Astrocyte (in vitro differentiated cells and primary cell): Measurements from ENCODE around the gene FBN1. TPM values are rescaled to one million over a fixed set of nuclear protein-coding genes. Genes with fewer than 3 reads are reported as not detected.

ENCODE experiments used
- DNase-seq: peaks from one replicate; pipeline ENCODE4 v3.0.0-alpha.2; 2010; ENCODE audit warnings: low read depth
- FAIRE-seq: peaks from 2 replicates; lab custom pipeline; 2011; peaks lifted over from hg19 to GRCh38; lab: Jason Lieb, UNC
- H2AFZ ChIP-seq: 2 replicates; pipeline ENCODE4 v1.6.0; 2012; ENCODE audit warnings: low read depth, low read length, inconsistent platforms
- H3K27ac ChIP-seq: 2 replicates; pipeline ENCODE4 v1.5.1; 2011; ENCODE audit warnings: low read depth, low read length, inconsistent platforms
- H3K27me3 ChIP-seq: 2 replicates; pipeline ENCODE4 v1.6.0; 2011; ENCODE audit warnings: low read length, inconsistent platforms; ENCODE audit not compliant: insufficient read depth
- H3K36me3 ChIP-seq: 2 replicates; pipeline ENCODE4 v1.5.1; 2011; ENCODE audit warnings: low read length, inconsistent platforms; ENCODE audit not compliant: insufficient read depth
- H3K4me1 ChIP-seq: 2 replicates; pipeline ENCODE4 v1.5.1; 2011; ENCODE audit warnings: low read length, inconsistent platforms; ENCODE audit not compliant: insufficient read depth
- H3K4me2 ChIP-seq: 2 replicates; pipeline ENCODE4 v1.6.0; 2012; ENCODE audit warnings: low read length, inconsistent platforms
- H3K4me3 ChIP-seq: 2 replicates; pipeline ENCODE4 v1.5.1; 2011; ENCODE audit warnings: low read depth, mild to moderate bottlenecking, low read length, inconsistent platforms; ENCODE audit not compliant: insufficient read depth
- H3K79me2 ChIP-seq: 2 replicates; pipeline ENCODE4 v1.6.0; 2012; ENCODE audit warnings: mild to moderate bottlenecking, low read length, inconsistent platforms; ENCODE audit not compliant: insufficient read depth
- H3K9ac ChIP-seq: 2 replicates; pipeline ENCODE4 v1.6.0; 2012; ENCODE audit warnings: mild to moderate bottlenecking, low read length, inconsistent platforms
- H3K9me3 ChIP-seq: 2 replicates; pipeline ENCODE4 v1.5.1; 2012; ENCODE audit warnings: low read depth, mild to moderate bottlenecking, low read length, inconsistent platforms; ENCODE audit not compliant: insufficient read depth
- H4K20me1 ChIP-seq: 2 replicates; pipeline ENCODE4 v1.6.0; 2012; ENCODE audit warnings: low read length, inconsistent platforms; ENCODE audit not compliant: insufficient read depth
- H3K27ac Mint-ChIP-seq: one replicate; pipeline ENCODE4 v1.8.0; 2021; ENCODE audit warnings: mild to moderate bottlenecking, mixed read lengths; ENCODE audit not compliant: unreplicated experiment
- H3K27me3 Mint-ChIP-seq: one replicate; pipeline ENCODE4 v1.8.0; 2021; ENCODE audit warnings: low read depth, mixed read lengths; ENCODE audit not compliant: unreplicated experiment
- H3K36me3 Mint-ChIP-seq: one replicate; pipeline ENCODE4 v1.8.0; 2021; ENCODE audit warnings: low read depth, mixed read lengths; ENCODE audit not compliant: unreplicated experiment
- H3K4me1 Mint-ChIP-seq: one replicate; pipeline ENCODE4 v1.8.0; 2021; ENCODE audit warnings: low read depth, mixed read lengths; ENCODE audit not compliant: unreplicated experiment
- H3K4me3 Mint-ChIP-seq: one replicate; pipeline ENCODE4 v1.8.0; 2021; ENCODE audit warnings: mild to moderate bottlenecking, moderate library complexity, mixed read lengths; ENCODE audit not compliant: unreplicated experiment
- H3K9me3 Mint-ChIP-seq: one replicate; pipeline ENCODE4 v1.8.0; 2021; ENCODE audit warnings: mild to moderate bottlenecking, mixed read lengths; ENCODE audit not compliant: unreplicated experiment
- CTCF ChIP-seq: IDR thresholded peaks from 2 replicates; pipeline ENCODE4 v1.5.1; 2011; ENCODE audit warnings: low read depth, mild to moderate bottlenecking, inconsistent platforms, low read length, moderate library complexity; ENCODE audit not compliant: insufficient read depth
- EZH2 ChIP-seq: IDR thresholded peaks from 2 replicates; pipeline ENCODE4 v1.6.1; 2012; ENCODE audit warnings: mild to moderate bottlenecking, low read length, inconsistent platforms; ENCODE audit not compliant: insufficient read depth
- total RNA-seq: library from RNA; stranded (reverse); gene quantifications from 2 replicates; pipeline ENCODE4 v1.2.1, GENCODE V29; 2021

Gene FBN1
- total RNA-seq, 1 donor from 2014 or later = 210 TPM

GRCh38 chr15:48532946-48533345 is 112.6 kb downstream of the FBN1 start:
- no peak overlapping the region for H3K27ac Mint-ChIP-seq

GRCh38 chr15:48530528-48530927 is 115.0 kb downstream of the FBN1 start:
- no peak overlapping the region for H3K9ac ChIP-seq
- peaks cover 76% of the 10 kb centered on the region for H3K36me3 ChIP-seq
- H2AFZ ChIP-seq = no peak overlapping the region
- peaks cover 37% of the 10 kb centered on the region for H4K20me1 ChIP-seq
- peaks cover 43% of the 10 kb centered on the region for H3K36me3 Mint-ChIP-seq
- DNase-seq = no peak
- H3K4me2 ChIP-seq = no peak overlapping the region
- no peaks in the 10 kb centered on the region for H3K4me1 ChIP-seq
- no peak for FAIRE-seq
- no peak overlapping the region for H3K27ac Mint-ChIP-seq
- no peaks in the 10 kb centered on the region for H3K4me1 Mint-ChIP-seq
- H3K27me3 ChIP-seq = no peaks in the 10 kb centered on the region
- H3K9me3 ChIP-seq = no peaks in the 10 kb centered on the region
- H3K9me3 Mint-ChIP-seq = no peaks in the 10 kb centered on the region
- H3K79me2 ChIP-seq = peaks cover 34% of the 10 kb centered on the region
- no peak overlapping the region for H3K4me3 Mint-ChIP-seq
- H3K27ac ChIP-seq = no peak overlapping the region
- TF ChIP-seq EZH2 = no peak
- TF ChIP-seq CTCF = no peak
- H3K27me3 Mint-ChIP-seq = no peaks in the 10 kb centered on the region
- H3K4me3 ChIP-seq = no peak overlapping the region

More at GRCh38 chr15:48532946-48533345, 112.6 kb downstream of the FBN1 start:
- no peak overlapping the region for H3K4me2 ChIP-seq
- H2AFZ ChIP-seq = no peak overlapping the region
- no peaks in the 10 kb centered on the region for H3K9me3 ChIP-seq
- DNase-seq = no peak
- FAIRE-seq = no peak
- TF ChIP-seq EZH2 (no peak), CTCF (no peak)
- H3K27me3 ChIP-seq = no peaks in the 10 kb centered on the region
- Mint-ChIP-seq H3K27me3 (no peaks in the 10 kb centered on the region), H3K36me3 (peaks cover 37% of the 10 kb centered on the region), H3K9me3 (no peaks in the 10 kb centered on the region), H3K4me1 (peaks cover 6% of the 10 kb centered on the region), H3K4me3 (no peak overlapping the region)
- H4K20me1 ChIP-seq = peaks cover 24% of the 10 kb centered on the region
- H3K79me2 ChIP-seq = peaks cover 43% of the 10 kb centered on the region
- H3K4me3 ChIP-seq = no peak overlapping the region
- H3K4me1 ChIP-seq = no peaks in the 10 kb centered on the region
- peaks cover 76% of the 10 kb centered on the region for H3K36me3 ChIP-seq
- no peak overlapping the region for H3K9ac ChIP-seq
- no peak overlapping the region for H3K27ac ChIP-seq

DNA sequence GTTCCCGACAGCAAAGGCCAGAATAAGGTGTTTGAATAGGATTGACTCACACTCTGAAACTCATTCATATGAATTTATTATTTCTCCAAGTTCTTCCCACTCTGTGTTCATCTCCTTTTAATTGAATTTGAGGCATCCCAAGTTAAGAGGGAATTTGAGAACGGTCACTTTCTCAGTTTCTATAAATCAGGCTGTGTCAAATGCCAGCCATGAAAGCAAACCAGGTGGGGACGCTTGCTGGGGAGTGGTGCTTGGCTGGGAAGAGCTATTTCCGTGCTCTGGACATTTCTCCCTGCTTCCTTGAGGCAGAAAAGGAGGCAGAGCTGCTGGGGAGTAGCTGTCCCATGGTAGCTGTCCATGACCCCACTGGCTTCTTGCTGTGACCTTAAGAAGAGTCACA is 116.6 kb downstream of the FBN1 start:
- Histone ChIP-seq H4K20me1 (peaks cover 28% of the 10 kb centered on the region), H3K36me3 (peaks cover 77% of the 10 kb centered on the region), H3K9me3 (no peaks in the 10 kb centered on the region), H3K4me3 (no peak overlapping the region), H3K4me1 (no peaks in the 10 kb centered on the region), H3K4me2 (no peak overlapping the region), H3K27me3 (no peaks in the 10 kb centered on the region), H2AFZ (no peak overlapping the region), H3K27ac (no peak overlapping the region), H3K9ac (no peak overlapping the region), H3K79me2 (peaks cover 27% of the 10 kb centered on the region)
- no peak overlapping the region for H3K4me3 Mint-ChIP-seq
- no peak overlapping the region for H3K27ac Mint-ChIP-seq
- H3K27me3 Mint-ChIP-seq = no peaks in the 10 kb centered on the region
- H3K4me1 Mint-ChIP-seq = no peaks in the 10 kb centered on the region
- FAIRE-seq (no peak), DNase-seq (no peak)
- TF ChIP-seq CTCF = no peak
- TF ChIP-seq EZH2 = no peak
- H3K9me3 Mint-ChIP-seq = no peaks in the 10 kb centered on the region
- peaks cover 39% of the 10 kb centered on the region for H3K36me3 Mint-ChIP-seq
